Mesodermal cell (in vitro differentiated cells): ENCODE data around the gene TGM4.
"Not testable (repeated sequence)": the region's sequence is repeated elsewhere in the genome, so short reads cannot be mapped to it uniquely, and the experiment has no call there.

Experiments
- H3K27ac ChIP-seq: 2 replicates; pipeline ENCODE4 v1.7.0; 2013; ENCODE audit warnings: mild to moderate bottlenecking, low read depth, low read length, moderate library complexity; ENCODE audit not compliant: severe bottlenecking
- H3K36me3 ChIP-seq: 2 replicates; pipeline ENCODE4 v1.7.1; 2013; ENCODE audit warnings: mild to moderate bottlenecking, low read length, moderate library complexity; ENCODE audit not compliant: control insufficient read depth, insufficient read depth
- H3K4me1 ChIP-seq: one replicate; pipeline ENCODE4 v1.7.1; 2013; ENCODE audit warnings: mild to moderate bottlenecking, low read length; ENCODE audit not compliant: insufficient read depth, control insufficient read depth, poor library complexity, severe bottlenecking
- H3K4me3 ChIP-seq: 2 replicates; pipeline ENCODE4 v1.7.0; 2013; ENCODE audit warnings: low read length, control low read depth, mild to moderate bottlenecking; ENCODE audit not compliant: insufficient read depth, poor library complexity, severe bottlenecking; ENCODE audit errors: extremely low read depth
- H3K9me3 ChIP-seq: 2 replicates; pipeline ENCODE4 v1.7.1; 2013; ENCODE audit warnings: mild to moderate bottlenecking, low read length, moderate library complexity; ENCODE audit not compliant: control insufficient read depth
- WGBS, 2 experiments: methylation state at CpG; one replicate each; pipeline ENCODE4 v1.1.5; 2013; ENCODE audit warnings: missing lambda C conversion rate in 2 of 2; ENCODE audit not compliant: insufficient coverage in 2 of 2; 5-methylcytosine and 5-hydroxymethylcytosine counted together

Gene TGM4

DNA sequence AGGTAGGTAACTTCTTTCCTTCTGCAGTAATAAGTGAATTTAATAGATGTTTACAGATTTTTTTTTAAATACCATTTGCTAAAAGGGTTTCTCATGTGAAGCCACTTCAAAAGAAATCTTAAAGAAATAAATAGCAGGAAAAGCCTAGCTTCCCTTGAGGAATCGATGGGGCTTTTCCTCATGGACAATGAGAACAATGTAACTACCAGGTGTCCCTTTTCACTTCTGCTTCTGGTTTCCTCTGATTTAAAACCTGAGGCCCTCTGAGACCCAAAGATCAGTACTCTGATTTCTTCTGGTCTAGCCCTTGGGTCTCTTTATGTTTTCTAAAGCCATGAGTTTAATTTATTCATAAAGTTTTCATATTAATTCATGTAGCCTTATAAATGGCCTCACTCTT lies 25.8 kb upstream of the TGM4 start:
- H3K4me1 ChIP-seq: peaks cover 14% of the 10 kb centered on the region
- no peak overlapping the region for H3K4me3 ChIP-seq
- WGBS, 2 experiments: 100% methylated on average over 1 of the region's 1 CpG
- peaks cover 66% of the 10 kb centered on the region for H3K36me3 ChIP-seq
- H3K27ac ChIP-seq: no peak overlapping the region
- no peaks in the 10 kb centered on the region for H3K9me3 ChIP-seq

GRCh38 chr3:44856663-44857062 lies 17.7 kb upstream of the TGM4 start:
- peaks cover 35% of the 10 kb centered on the region for H3K36me3 ChIP-seq

DNA sequence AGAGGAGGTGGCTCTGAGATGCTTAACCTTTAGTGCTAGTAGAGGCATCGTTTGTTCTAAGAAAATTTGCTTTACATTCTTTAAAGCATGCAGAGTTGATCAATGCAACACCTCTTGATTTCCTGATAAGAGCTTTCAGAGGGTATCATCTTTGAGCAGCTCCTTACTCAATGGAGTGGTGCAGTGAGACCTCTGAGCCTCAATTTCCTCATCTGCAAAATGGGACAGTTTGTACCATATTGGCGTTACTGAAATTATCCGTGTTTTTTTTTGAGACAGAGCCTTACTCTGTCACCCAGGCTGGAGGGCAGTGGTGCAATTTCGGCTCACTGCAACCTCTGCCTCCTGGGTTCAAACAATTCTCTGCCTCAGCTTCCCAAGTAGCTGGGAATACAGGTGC lies 14.3 kb upstream of the TGM4 start:
- no peaks in the 10 kb centered on the region for H3K4me1 ChIP-seq
- 87 to 96% methylated on average over 4 of the region's 4 CpGs for WGBS, 2 experiments
- H3K4me3 ChIP-seq: no peak overlapping the region
- no peaks in the 10 kb centered on the region for H3K9me3 ChIP-seq
- peaks cover 7% of the 10 kb centered on the region for H3K36me3 ChIP-seq
- H3K27ac ChIP-seq: no peak overlapping the region

More at GRCh38 chr3:44856663-44857062, 17.7 kb upstream of the TGM4 start:
- not testable (repeated sequence) for H3K4me1 ChIP-seq, H3K9me3 ChIP-seq, H3K4me3 ChIP-seq, H3K27ac ChIP-seq
- WGBS, 2 experiments: 96 to 97% methylated on average over 4 to 5 of the region's 6 CpGs

DNA sequence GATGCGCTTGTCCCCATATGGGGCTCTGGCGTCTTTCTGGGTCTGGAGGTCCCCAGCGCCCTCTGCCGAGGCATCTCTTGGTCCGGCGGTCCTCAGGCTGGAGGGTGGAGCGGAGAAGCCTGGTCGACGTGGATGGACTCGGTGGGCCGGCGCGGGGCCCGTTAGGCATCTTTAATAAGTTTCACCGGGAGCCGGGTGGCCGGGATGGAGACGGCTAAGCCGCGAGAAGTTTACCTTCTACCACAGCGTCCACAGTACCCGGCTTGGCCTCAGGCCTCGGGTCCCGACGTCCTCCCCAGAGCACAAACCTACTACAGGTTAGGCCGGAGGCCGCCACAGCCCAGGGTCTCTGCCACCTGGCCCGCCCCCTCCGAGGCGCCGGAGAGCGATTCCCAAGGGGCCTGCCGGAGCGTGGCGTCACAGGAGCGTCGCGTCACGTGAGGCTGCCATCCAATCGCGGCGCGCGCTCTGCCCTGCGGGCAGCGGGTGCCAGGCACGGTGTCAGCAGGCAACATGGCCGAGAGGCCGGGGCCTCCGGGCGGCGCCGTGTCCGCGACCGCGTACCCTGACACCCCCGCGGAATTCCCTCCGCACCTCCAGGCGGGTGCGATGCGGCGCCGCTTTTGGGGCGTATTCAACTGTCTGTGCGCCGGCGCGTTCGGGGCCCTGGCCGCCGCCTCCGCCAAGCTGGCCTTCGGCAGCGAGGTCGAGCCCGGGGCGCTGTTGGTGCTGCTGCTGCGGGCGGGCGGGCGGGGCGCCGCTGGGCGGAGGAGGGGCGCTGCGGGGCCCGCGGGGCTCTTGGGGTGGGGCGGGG lies 12.8 kb upstream of the TGM4 start, which contains the start of gene TMEM42:
TSS of gene TMEM42 (plus strand) at position 501 of the 814 bp plus-strand sequence. CDS start at position 514, 13 bp downstream.
- 28 to 46% methylated on average over 34 to 71 of the region's 91 CpGs for WGBS, 2 experiments
- H3K27ac ChIP-seq: peak within 1 kb of the TSS; percentile 73
- H3K36me3 ChIP-seq: peaks cover 7% of the 10 kb centered on the region

GRCh38 chr3:44862226-44862637 lies 12.2 kb upstream of the TGM4 start:
- Histone ChIP-seq H3K4me3 (peak overlapping the region; percentile 36), H3K4me1 (no peaks in the 10 kb centered on the region), H3K9me3 (no peaks in the 10 kb centered on the region), H3K27ac (peak overlapping the region; percentile 41), H3K36me3 (peaks cover 7% of the 10 kb centered on the region)
- WGBS, 2 experiments: 17 to 19% methylated on average over 19 to 20 of the region's 25 CpGs

More for the DNA sequence above, 12.8 kb upstream of the TGM4 start, which contains the start of gene TMEM42:
- Histone ChIP-seq H3K4me1 (no peaks in the 10 kb centered on the region), H3K4me3 (peak within 1 kb of the TSS; percentile 37), H3K9me3 (no peaks in the 10 kb centered on the region)

DNA sequence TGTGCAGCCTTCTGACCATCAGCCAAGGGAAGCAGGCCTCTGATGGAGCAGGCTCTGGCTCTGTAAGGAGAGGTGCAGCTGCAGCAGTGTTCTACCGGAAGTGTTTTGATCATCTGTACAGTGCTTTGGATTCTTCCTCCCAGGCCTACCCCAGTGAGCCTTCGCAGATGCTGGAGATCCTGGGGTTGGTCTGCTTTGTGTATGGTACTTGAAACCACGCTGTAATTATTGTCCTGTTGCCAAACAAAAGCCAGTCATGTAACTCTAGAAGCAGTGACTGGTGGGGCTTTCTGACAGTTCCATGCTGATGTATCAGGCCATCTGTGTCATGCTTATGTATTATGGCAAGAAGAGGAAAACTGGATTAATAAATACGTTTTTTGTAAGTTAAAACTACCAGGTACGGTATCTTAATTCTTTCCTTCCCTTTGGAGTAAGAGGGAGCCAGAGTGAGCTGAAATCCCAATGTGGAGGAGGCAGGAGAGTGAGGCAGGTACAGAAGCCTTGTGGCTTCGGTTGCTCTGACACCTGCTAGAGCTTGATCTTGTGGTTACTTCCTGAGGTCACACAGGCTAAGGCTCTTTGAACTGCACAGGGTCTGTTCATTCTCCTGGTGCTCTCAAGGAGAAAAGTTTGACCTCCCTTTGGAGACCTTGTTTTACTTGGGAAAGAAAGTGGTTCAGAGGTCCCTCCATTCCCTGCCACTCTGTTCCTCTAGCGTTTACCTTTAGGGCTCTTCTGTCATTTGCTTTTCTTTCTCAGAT lies 9.0 kb upstream of the TGM4 start:
- Histone ChIP-seq H3K27ac (no peak overlapping the region), H3K36me3 (peaks cover 7% of the 10 kb centered on the region), H3K9me3 (no peaks in the 10 kb centered on the region), H3K4me3 (no peak overlapping the region), H3K4me1 (no peaks in the 10 kb centered on the region)
- 92 to 94% methylated on average over 5 to 6 of the region's 7 CpGs for WGBS, 2 experiments

DNA sequence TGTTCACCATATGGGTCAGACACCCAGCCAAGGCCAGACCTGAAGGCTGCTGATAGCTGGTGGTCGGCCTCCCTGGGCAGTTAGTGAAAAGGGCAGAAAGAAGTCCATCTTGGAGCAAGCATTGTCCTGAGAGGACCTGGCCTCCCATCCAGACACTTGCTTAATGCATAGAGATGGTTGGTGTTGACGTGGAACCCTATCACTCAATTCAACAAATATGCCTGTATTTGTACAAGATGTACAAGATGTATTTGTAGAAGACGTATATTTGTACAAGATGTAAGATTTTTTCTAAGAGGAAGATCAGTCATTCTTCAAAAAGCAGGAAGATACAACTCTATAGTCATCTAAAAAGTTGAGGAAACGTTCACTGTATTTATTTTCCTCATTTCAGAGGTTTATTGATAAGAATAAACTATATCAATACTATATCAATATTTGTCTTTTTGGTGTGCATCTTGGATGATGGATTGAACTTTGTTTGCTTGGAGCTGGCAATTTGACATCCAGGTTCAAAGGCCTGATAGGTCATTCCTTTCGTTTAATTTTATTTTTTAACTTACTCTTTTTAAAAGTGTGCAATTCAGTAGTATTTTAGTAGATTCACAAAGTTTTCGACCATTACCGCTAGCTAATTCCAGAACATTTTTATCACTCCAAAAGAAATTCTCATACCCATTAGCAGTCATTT lies 6.8 kb upstream of the TGM4 start:
- Histone ChIP-seq H3K4me1 (no peaks in the 10 kb centered on the region), H3K9me3 (no peaks in the 10 kb centered on the region), H3K4me3 (no peak overlapping the region), H3K36me3 (peaks cover 4% of the 10 kb centered on the region), H3K27ac (no peak overlapping the region)
- whole genome bisulfite sequencing, 2 experiments: 100% methylated on average over 1 of the region's 7 CpGs

GRCh38 chr3:44870375-44871061 lies 3.9 kb upstream of the TGM4 start:
- Histone ChIP-seq H3K27ac (no peak overlapping the region), H3K9me3 (no peaks in the 10 kb centered on the region), H3K4me1 (no peaks in the 10 kb centered on the region), H3K4me3 (no peak overlapping the region), H3K36me3 (no peaks in the 10 kb centered on the region)
- 93 to 100% methylated on average over 4 to 6 of the region's 8 CpGs for WGBS, 2 experiments

- 97 to 100% methylated on average over 2 to 3 of the region's 3 CpGs for WGBS, 2 experiments
- no peaks in the 10 kb centered on the region for H3K36me3 ChIP-seq
- no peak overlapping the region for H3K27ac ChIP-seq
Observed at GRCh38 chr3:44875596-44875995, 1.2 kb downstream of the TGM4 start.

GRCh38 chr3:44877333-44877732 lies 2.9 kb downstream of the TGM4 start:
- Histone ChIP-seq H3K4me1 (peaks cover 6% of the 10 kb centered on the region), H3K27ac (no peak overlapping the region), H3K36me3 (no peaks in the 10 kb centered on the region), H3K9me3 (no peaks in the 10 kb centered on the region), H3K4me3 (no peak overlapping the region)
- WGBS, 2 experiments: 86 to 90% methylated on average over 1 to 2 of the region's 3 CpGs

More at GRCh38 chr3:44875596-44875995, 1.2 kb downstream of the TGM4 start:
- peaks cover 6% of the 10 kb centered on the region for H3K4me1 ChIP-seq
- no peak overlapping the region for H3K4me3 ChIP-seq
- H3K9me3 ChIP-seq: no peaks in the 10 kb centered on the region
